Left ventricle myocardium superior (tissue), 1 donor: Measurements from ENCODE around the gene SMCHD1. TPM values are rescaled to one million over a fixed set of nuclear protein-coding genes. Genes with fewer than 3 reads are reported as not detected.
A peak's percentile ranks its signal among the peaks of the same experiment; 100 is the strongest.

Experiments
- ATAC-seq: fragments of 200-7000 bp; cut with Tn5 transposase; one replicate; pipeline ENCODE4 v1.9.1; 2020; ENCODE audit warnings: mild to moderate bottlenecking, moderate library complexity
- DNase-seq: peaks from one replicate; pipeline ENCODE4 v3.0.0-alpha.2; 2020
- intact Hi-C: fragments of 100-400 bp; cut with micrococcal nuclease; formaldehyde crosslinking; loops from one replicate; pipeline ENCODE4 v1.11.0; 2022
- long read RNA-seq: library from polyadenylated mRNA; unstranded; transcript quantifications from one replicate; pipeline ENCODE4 v2.0.0, GENCODE V29; 2021
- total RNA-seq: library from RNA; stranded (reverse); fragmentation: NEBNext Ultra II Directional; extraction: Animal tissue kit (Norgen Biotek cat#: 25700); gene quantifications from one replicate; pipeline ENCODE4 v1.2.1, GENCODE V29; 2021
- donor health status: DM: no; HTN: yes; CAD: no; lungs with severe emphysema.

SMCHD1 gene
- total RNA-seq: 32.2 TPM
- long read RNA-seq, full-length matches to known transcripts: 3 of 24 reads
- long read RNA-seq, partial matches to known transcripts: 18 of 24 reads
- long read RNA-seq, other reads (novel, unspliced or antisense): 3 of 24 reads

DNA sequence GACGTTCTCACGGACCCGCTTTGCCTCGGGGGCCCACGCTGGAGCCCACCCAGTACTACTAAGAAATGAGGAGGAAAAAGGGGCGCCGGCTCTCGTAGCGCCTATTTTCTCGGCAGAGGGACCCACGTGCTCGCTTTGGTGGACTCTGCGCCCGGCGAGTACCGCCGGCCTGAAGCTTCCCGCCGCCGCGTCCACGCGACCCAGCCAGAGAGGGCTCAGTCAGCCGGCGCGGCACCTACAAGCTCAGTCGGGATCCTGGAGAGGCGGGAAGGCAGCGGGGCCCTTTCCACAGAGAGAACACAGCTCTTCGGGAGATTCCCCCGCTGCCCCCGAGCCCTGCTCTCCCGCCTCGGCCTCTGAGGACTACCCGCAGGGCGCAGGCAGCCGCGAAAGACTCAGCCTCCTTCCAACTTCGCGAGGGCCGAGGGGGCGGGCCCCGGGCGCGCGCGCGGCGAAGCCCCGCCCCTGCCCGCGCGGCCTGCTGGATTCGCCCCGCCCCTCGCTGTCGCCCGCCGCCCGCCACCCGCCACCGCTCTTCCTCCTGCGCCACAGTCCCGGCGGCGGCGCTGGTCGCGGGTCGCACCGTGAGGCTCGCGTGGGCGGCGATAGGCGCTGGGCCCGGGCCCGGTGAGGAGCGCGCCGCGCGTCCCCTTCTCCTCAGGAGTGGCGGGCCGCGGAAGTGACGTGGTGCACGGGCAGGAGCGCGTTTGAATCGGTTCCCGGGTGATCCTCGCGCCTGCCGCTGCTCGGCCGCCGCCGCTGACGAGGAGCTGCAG is at the start of gene SMCHD1:
Gene SMCHD1, plus strand, starts transcription at position 549 of the 776 bp plus-strand sequence. CDS start 350 bp downstream, outside the sequence.
- intact Hi-C loops: no loop called here
- ATAC-seq (peak; percentile 91), DNase-seq (peak; percentile 94)

DNA sequence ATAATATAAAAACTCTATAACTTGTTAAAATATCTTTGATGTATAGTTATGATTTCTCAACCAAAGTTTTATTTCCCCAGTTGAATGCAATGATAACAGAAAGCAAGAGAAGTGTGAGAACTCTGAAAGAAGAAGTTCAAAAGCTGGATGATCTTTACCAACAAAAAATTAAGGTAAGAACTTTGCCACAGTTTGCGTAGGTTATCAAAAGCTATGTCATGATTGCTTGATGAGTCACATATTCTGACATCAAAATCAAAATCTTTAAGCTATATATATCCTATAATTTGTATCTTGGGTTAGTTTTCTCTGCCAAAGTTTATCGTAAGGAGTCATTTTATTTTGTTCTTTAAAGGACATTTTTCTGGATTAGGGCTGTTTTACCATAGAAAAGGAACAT is 49.2 kb upstream of the SMCHD1 start:
- intact Hi-C loops: no loop called here
- no peak for ATAC-seq
- no peak for DNase-seq

GRCh38 chr18:2609604-2610003 is 45.9 kb upstream of the SMCHD1 start:
- intact Hi-C loops: no loop called here
- ATAC-seq (no peak), DNase-seq (no peak)

GRCh38 chr18:2610549-2610948 is 45.0 kb upstream of the SMCHD1 start:
- no peak for DNase-seq
- intact Hi-C loops: no loop called here
- ATAC-seq: no peak

- intact Hi-C loops: no loop called here
- DNase-seq (no peak), ATAC-seq (no peak)
Observed at GRCh38 chr18:2612996-2613395, 42.5 kb upstream of the SMCHD1 start.

GRCh38 chr18:2617401-2617998 is 38.0 kb upstream of the SMCHD1 start:
- DNase-seq (no peak), ATAC-seq (no peak)
- intact Hi-C loops: no loop called here

GRCh38 chr18:2618009-2618408 is 37.5 kb upstream of the SMCHD1 start:
- no peak for ATAC-seq
- intact Hi-C loops: no loop called here
- no peak for DNase-seq

- no peak for DNase-seq
- no peak for ATAC-seq
- intact Hi-C loops: no loop called here
Observed at GRCh38 chr18:2625217-2625616, 30.3 kb upstream of the SMCHD1 start.

- intact Hi-C loops: no loop called here
- DNase-seq (no peak), ATAC-seq (no peak)
Observed at GRCh38 chr18:2627821-2628276, 27.7 kb upstream of the SMCHD1 start.

DNA sequence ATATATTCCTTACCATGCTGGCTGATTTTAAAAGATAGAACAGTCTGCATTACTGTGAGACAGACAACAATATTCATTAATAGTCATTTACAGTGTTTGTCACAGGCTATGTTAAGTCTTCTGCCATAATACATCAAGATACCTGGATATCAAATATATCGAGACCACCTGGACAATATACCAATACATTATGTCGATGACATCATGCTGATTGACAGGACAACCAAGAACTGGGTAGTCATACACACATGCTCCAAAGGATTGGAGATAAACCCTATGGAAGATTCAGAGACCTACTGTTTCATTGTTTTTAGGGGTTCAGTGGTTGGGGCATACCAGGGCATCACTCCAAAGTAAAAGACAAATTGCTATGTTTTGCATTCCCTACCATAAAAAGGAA is 26.5 kb upstream of the SMCHD1 start:
- ATAC-seq (no peak), DNase-seq (no peak)
- intact Hi-C loops: no loop called here

DNA sequence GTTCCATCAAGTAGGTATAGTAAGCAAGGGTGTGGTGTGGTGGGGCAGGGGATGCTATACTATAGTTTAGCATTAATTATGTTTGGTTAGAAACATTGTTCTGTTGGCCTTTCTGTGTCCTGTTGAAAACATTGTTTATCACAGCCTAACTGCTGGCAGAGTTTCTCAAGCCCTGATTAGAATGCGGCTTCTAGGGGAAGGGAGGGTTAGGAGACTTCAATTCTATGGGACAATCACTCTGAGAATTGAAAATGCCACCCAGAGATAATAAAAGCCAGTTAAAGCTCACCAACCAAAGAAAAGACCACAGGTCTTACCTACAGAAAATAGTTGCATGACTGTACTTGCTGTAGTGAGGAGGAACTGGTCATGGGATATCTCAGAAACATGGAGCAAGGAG is 19.9 kb upstream of the SMCHD1 start:
- no peak for ATAC-seq
- no peak for DNase-seq
- intact Hi-C loops: no loop called here

DNA sequence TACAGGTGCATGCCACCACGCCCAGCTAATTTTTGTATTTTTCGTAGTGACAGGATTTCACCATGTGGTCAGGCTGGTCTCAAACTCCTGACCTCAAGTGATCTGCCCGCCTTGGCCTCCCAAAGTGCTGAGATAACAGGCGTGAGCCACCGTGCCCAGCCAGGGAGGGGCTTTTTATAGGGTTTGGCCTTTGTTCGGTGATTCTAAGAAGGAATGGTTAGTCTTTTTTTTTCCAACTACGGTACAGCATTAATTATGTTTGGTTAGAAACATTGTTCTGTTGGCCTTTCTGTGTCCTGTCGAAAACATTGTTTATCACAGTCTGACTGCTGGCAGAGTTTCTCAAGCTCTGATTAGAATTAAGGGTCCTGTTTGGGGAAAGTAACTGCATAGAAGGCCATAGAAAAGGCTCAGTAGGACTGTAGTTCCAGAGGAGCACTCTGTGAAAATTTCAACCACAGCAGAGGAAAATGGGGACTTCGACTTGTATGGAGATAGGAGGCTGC is 19.3 kb upstream of the SMCHD1 start:
- ATAC-seq (peak; percentile 29), DNase-seq (no peak)
- intact Hi-C loops: no loop called here

GRCh38 chr18:2641638-2642037 is 13.9 kb upstream of the SMCHD1 start:
- intact Hi-C loops: no loop called here
- ATAC-seq (peak; percentile 30), DNase-seq (no peak)

DNA sequence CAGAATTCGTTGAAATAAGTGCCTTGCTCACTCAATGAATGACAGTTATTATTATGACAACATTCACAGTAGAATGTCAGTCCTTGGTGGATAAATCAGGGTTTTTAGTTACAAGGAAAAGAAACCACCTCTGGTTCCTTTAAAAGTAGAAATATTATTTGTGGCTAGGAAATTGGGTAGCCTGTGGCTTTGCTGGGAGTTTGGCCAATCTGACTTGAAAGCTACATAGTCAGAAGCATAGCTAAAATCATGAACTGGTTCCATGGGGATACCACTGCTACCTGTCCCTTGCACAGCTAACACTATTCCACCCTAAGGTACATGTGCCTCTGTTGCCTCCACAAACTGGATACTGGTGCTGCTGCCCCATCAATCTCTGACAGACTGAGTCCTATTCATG is 12.8 kb upstream of the SMCHD1 start:
- intact Hi-C loops: no loop called here
- DNase-seq (no peak), ATAC-seq (no peak)

DNA sequence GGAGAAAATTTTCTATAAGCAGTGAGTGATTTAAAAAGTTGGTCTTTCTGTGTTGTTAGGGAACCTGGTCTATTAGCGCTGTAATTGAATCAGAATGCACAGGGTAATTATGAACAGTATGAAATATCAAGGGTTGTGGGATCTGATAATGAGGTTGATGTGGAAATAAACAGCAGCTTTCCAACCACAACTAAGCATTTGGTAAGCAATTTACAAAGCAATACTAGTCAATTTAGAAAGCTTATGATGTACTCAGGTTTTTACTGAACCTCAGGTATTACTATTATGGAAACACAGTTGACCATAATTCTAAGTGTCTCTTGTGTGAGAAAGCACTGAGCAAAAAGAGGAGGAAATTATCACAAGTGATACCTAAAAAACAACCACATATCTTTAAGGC is 11.0 kb upstream of the SMCHD1 start:
- ATAC-seq: no peak
- no peak for DNase-seq
- intact Hi-C loops: no loop called here

DNA sequence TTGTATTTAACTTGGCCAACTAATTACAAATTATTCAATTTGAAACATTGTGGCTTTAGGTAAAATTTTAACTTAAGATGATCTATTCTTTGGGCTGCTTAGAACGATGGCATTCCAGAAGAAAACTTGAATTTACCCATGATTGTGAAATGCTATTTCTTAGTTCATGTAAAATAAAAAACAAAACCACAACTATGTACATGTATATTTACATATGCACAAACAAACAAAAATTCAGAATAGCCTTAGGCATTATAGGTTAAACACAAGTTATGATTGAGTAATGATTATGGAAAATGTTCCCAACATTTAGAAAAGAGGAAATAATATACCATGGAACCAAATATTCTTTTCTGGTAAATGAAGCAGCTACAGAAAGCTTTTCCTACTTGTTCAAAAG is 3.5 kb upstream of the SMCHD1 start:
- intact Hi-C loops: no loop called here
- no peak for DNase-seq
- ATAC-seq: no peak

- DNase-seq (no peak), ATAC-seq (no peak)
- intact Hi-C loops: no loop called here
Observed at GRCh38 chr18:2653467-2653866, 2.1 kb upstream of the SMCHD1 start.

- no peak for ATAC-seq
- intact Hi-C loops: no loop called here
- DNase-seq: no peak
Observed at GRCh38 chr18:2654169-2654927, 1.2 kb upstream of the SMCHD1 start.

DNA sequence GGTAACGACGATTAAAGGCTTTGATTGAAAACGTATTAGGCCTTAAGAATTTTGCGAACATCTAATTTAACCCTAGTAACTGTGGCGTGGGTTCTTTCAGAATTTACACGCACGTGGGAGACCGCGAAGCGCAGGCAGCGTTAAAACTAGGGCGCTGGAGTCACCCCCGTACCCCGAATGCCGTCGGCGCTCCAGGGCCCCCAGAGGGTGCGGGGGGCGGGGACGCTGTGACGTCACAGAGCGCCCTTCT is 673 bp upstream of the SMCHD1 start:
- DNase-seq (peak; percentile 81), ATAC-seq (peak; percentile 48)
- intact Hi-C loops: no loop called here

DNA sequence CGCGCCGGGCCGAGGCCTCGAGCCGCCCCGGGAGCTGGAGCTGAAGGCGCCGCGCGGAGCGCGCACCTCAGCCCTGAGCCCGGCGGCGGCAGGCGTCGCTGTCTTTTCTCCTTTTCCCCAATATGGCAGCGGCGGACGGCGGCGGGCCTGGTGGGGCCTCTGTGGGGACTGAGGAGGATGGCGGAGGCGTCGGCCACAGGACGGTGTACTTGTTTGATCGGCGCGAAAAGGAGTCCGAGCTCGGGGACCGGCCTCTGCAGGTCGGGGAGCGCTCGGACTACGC is 369 bp downstream of the SMCHD1 start:
- DNase-seq (no peak), ATAC-seq (no peak)
- intact Hi-C loops: no loop called here
